ENCODE data around the gene TPSG1.

GRCh38 chr16:1184980-1185379 is 40.1 kb downstream of the TPSG1 start:
- TF ChIP-seq EZH2 (IDR thresholded peaks at IDR 0.05; ENCODE audit: borderline replicate concordance, low read length): no peak
- TF ChIP-seq CTCF (conservative IDR thresholded peaks at IDR 0.05 in 1 of 2, IDR thresholded peaks at IDR 0.05 in 1 of 2; ENCODE audit: extremely low read depth in 1 of 2, insufficient read depth in 1 of 2, low read depth in 1 of 2, low read length in 2 of 2): no peak

Measured in mammary epithelial cell (primary cell).